Breast epithelium (tissue), 3 donors: ENCODE data around the gene ENTPD1.

ENCODE experiments used
- POLR2A ChIP-seq: fragments of 450-650 bp; IDR thresholded peaks from one replicate; pipeline ENCODE4 v1.6.1; 2016; ENCODE audit warnings: antibody characterized with exemption, mild to moderate bottlenecking, moderate library complexity
- POLR2AphosphoS5 ChIP-seq, 3 donors: sonication (generic); formaldehyde crosslinking; IDR thresholded peaks; one replicate each; pipeline ENCODE4 v1.6.1; 2017; ENCODE audit warnings: antibody characterized with exemption in 3 of 3
- TF ChIP-seq, protein P1 (sequence below), 3 donors: fragments of 450-650 bp; IDR thresholded peaks; one replicate each; pipeline ENCODE4 v1.5.1; 2016 to 2017; ENCODE audit warnings: antibody characterized with exemption in 3 of 3, mild to moderate bottlenecking in 3 of 3, moderate library complexity in 3 of 3

DNA sequence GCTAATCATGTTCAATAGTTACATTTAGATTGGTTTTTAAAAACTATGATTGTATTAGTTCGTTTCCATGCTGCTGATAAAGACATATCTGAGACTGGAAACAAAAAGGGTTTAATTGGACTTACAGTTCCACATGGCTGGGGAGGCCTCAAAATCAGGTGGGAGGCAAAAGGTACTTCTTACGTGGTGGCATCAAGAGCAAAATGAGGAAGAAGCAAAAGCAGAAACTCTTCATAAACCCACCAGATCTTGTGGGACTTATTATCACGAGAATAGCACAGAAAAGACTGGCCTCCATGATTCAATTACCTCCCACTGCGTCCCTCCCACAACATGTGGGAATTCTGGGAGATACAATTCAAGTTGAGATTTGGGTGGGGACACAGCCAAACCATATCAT is 117.7 kb downstream of the ENTPD1 start:
- TF ChIP-seq POLR2A (no peak), POLR2AphosphoS5 (IDR thresholded peaks at IDR 0.05) (no peak)
- TF ChIP-seq, protein P1, sequence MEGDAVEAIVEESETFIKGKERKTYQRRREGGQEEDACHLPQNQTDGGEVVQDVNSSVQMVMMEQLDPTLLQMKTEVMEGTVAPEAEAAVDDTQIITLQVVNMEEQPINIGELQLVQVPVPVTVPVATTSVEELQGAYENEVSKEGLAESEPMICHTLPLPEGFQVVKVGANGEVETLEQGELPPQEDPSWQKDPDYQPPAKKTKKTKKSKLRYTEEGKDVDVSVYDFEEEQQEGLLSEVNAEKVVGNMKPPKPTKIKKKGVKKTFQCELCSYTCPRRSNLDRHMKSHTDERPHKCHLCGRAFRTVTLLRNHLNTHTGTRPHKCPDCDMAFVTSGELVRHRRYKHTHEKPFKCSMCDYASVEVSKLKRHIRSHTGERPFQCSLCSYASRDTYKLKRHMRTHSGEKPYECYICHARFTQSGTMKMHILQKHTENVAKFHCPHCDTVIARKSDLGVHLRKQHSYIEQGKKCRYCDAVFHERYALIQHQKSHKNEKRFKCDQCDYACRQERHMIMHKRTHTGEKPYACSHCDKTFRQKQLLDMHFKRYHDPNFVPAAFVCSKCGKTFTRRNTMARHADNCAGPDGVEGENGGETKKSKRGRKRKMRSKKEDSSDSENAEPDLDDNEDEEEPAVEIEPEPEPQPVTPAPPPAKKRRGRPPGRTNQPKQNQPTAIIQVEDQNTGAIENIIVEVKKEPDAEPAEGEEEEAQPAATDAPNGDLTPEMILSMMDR (IDR thresholded peaks at IDR 0.05): no peak
